Measurements from ENCODE around the gene WDR70.
A peak's percentile ranks its signal among the peaks of the same experiment; 100 is the strongest.
"Not testable (repeated sequence)": the region's sequence is repeated elsewhere in the genome, so short reads cannot be mapped to it uniquely, and the experiment has no call there.

WDR70 gene

DNA sequence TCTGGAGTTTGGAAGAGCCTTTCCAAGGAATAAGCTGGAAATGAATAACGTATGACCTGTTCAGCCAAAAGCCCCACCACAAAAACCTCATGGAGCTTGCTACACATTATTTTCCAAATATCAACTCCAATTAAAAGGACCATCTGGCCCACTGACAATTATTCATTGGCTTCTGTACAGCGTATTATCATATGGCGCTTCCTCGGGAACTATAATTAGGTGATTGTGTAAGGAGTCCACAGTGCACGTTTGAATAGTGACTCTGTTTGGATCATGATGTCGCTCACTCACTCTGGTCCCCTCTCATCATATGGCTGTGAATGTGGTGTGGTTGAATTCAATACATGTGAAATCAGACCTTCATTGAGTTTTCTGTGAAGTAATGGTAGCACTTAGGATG is 408.6 kb downstream of the WDR70 start:
- no peak for DNase-seq (ENCODE audit: low read depth)
- no peak overlapping the region for H3K4me3 ChIP-seq (ENCODE audit: low read depth, low read length)
- TF ChIP-seq, protein P1, sequence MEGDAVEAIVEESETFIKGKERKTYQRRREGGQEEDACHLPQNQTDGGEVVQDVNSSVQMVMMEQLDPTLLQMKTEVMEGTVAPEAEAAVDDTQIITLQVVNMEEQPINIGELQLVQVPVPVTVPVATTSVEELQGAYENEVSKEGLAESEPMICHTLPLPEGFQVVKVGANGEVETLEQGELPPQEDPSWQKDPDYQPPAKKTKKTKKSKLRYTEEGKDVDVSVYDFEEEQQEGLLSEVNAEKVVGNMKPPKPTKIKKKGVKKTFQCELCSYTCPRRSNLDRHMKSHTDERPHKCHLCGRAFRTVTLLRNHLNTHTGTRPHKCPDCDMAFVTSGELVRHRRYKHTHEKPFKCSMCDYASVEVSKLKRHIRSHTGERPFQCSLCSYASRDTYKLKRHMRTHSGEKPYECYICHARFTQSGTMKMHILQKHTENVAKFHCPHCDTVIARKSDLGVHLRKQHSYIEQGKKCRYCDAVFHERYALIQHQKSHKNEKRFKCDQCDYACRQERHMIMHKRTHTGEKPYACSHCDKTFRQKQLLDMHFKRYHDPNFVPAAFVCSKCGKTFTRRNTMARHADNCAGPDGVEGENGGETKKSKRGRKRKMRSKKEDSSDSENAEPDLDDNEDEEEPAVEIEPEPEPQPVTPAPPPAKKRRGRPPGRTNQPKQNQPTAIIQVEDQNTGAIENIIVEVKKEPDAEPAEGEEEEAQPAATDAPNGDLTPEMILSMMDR (IDR thresholded peaks at IDR 0.05; ENCODE audit: control insufficient read depth, extremely low read depth, insufficient read depth): no peak

DNA sequence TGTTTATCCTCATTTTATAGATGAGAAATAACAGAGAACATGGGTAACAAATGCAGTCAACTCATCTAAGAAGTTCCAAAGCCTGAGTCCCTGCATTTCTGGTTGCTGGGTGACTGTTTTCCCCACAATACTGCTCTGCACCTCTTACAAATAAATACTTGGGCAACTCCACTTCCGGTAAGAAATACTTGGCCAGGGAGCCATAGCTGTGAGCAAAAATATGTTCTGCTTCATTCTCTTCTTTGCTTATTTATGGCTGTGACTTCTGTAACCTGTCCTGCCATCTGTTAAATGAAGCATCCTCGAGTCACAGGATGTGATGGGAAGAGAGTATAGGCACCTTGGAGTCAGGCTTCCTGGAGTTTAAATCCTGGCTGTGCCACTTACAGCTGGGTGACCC is 410.9 kb downstream of the WDR70 start:
- DNase-seq (ENCODE audit: low read depth): no peak

DNA sequence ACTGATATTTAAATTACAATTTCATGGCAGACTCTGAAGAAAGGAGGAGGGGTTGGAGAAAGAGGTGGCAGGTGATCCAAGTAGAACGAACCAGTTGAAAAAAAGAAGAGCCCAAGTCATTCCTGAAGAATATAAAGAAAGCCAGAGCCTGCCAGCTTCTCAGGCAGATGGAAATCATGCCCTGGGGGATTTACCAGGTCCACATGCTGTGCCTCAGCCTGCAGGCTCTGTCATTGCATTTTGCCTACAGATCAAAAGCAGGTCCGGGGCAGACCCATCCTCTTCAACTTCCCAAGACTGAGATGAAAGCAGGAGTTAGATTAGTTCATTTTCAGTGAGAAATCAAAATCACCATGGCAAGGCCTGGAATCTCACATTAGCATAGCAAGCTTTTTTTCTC is 412.2 kb downstream of the WDR70 start:
- no peak overlapping the region for H3K4me3 ChIP-seq (ENCODE audit: low read depth, low read length)
- TF ChIP-seq, protein P1 (IDR thresholded peaks at IDR 0.05; ENCODE audit: control insufficient read depth, extremely low read depth, insufficient read depth): no peak
- no peak for DNase-seq (ENCODE audit: low read depth)

More for the DNA sequence above, 410.9 kb downstream of the WDR70 start:
- TF ChIP-seq, protein P1 (IDR thresholded peaks at IDR 0.05; ENCODE audit: control insufficient read depth, extremely low read depth, insufficient read depth): no peak
- no peak overlapping the region for H3K4me3 ChIP-seq (ENCODE audit: low read depth, low read length)

DNA sequence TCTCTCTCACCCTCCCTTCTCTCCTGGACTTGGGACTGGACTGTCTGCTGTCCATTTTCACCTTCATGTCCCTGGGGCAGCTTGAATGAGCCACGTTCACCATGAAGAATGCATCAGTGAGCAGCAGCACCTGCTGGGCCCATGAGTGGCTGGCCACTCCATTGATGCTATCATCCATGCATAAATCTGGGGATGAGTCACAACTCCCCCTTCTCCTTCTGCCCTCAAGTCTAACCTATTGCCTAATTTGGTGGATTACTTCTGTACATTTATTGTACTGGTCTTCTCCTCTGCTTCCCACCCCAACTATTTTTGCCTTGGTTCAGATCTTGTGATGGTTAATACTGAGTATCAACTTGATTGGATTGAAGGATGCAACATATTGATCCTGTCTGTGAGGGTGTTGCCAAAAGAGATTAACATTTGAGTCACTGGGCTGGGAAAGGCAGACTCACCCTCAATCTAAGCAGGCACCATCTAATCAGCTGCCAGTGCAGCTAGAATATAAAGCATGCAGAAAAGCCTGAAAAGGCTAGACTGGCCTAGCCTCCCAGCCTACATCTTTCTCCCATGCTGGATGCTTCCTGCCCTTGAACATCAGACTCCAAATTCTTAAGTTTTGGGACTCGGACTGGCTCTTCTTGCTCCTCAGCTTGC is 414.0 kb downstream of the WDR70 start:
- TF ChIP-seq, protein P1 (IDR thresholded peaks at IDR 0.05; ENCODE audit: control insufficient read depth, extremely low read depth, insufficient read depth): no peak
- no peak for DNase-seq (ENCODE audit: low read depth)
- no peak overlapping the region for H3K4me3 ChIP-seq (ENCODE audit: low read depth, low read length)

DNA sequence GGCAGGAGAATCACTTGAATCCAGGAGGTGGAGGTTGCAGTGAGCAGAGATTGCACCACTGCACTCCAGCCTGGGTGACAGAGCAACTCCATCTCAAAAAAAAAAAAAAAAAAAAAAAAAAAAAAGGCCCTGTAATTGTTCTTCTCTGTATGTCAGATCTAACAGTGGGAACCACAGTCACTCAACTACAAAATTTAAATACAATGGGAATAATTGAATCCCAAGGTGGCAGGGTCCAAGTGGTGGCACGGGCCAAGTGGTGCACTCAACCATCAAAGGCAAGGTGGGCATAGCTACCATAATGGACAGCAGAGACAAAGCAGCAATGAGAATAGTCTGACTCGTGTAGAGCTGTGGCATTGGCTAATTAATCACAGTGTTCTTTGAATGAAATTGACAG is 416.2 kb downstream of the WDR70 start:
- not testable (repeated sequence) for H3K4me3 ChIP-seq (ENCODE audit: low read depth, low read length); DNase-seq (ENCODE audit: low read depth)

DNA sequence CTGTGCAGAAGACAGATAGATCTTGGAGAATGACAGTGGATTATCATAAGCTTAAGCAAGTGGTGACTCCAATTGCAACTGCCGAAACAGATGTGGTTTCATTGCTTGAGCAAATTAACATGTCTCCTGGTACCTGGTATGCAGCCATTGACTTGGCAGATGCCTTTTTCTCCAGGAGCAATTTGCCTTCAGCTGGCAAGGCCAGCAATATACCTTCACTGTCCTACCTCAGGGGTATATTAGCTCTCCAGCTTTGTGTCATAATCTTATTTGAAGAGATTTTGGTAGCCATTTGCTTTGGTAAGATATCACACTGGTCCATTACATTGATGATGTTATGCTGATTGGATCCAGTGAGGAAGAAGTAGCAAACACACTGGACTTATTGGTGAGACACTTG is 417.3 kb downstream of the WDR70 start:
- H3K4me3 ChIP-seq (ENCODE audit: low read depth, low read length); DNase-seq (ENCODE audit: low read depth): not testable (repeated sequence)

DNA sequence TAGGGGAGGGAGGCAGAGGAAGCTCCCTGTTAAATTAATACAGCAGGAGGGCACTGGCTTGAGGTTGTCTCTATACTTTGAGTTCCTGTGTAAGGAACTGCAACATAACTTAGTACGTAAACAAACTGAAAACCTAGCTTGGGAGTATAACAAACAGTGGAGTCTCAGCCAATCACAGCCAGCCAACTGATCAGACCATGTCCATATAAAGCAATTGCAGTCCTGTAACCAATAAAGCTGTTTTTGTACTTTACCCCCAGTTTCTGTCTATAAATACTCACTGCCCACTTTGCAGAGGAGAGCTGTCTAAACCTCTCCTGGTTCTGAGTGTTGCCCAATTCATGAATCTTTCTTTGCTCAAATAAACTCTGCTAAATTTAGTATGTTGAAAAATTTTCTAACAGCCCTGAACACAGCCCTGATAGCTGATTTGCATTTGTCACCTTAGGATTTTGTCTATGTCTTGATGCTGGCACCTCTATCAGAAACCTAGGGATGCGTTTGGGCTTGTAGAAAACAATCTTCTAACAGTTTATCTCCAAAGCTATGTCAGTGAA is 420.8 kb downstream of the WDR70 start:
- peak; percentile 19 for DNase-seq (ENCODE audit: low read depth)
- TF ChIP-seq, protein P1 (IDR thresholded peaks at IDR 0.05; ENCODE audit: control insufficient read depth, extremely low read depth, insufficient read depth): no peak
- H3K4me3 ChIP-seq (ENCODE audit: low read depth, low read length): no peak overlapping the region

DNA sequence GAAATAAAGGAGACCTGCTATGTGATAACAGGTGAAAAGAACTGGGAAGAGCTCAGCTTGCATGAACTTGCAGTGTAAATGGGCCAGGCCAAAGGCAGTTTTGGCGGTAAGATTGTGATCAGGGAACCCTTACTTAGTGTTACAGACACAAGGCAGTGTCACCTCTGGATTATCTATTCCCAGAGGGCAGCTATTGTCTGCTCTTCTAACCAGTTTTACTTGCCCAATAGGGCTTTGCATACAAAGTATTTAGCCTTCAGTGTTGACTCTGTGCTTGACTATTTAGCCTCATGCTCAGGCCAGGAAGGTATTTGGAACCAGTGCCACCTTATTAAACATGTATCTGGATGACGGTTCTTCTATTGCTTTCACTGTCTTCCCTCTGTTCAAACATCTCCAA is 422.4 kb downstream of the WDR70 start:
- TF ChIP-seq, protein P1 (IDR thresholded peaks at IDR 0.05; ENCODE audit: control insufficient read depth, extremely low read depth, insufficient read depth): no peak
- no peak overlapping the region for H3K4me3 ChIP-seq (ENCODE audit: low read depth, low read length)
- peak; percentile 6 for DNase-seq (ENCODE audit: low read depth)
